HS-5 (cell line): Measurements from ENCODE around the gene DERL2.
"Not testable (repeated sequence)": the region's sequence is repeated elsewhere in the genome, so short reads cannot be mapped to it uniquely, and the experiment has no call there.

Source experiments
- DNase-seq: peaks from one replicate; pipeline ENCODE4 v3.0.0-alpha.2; 2012; ENCODE audit warnings: low read depth

The DERL2 gene

DNA sequence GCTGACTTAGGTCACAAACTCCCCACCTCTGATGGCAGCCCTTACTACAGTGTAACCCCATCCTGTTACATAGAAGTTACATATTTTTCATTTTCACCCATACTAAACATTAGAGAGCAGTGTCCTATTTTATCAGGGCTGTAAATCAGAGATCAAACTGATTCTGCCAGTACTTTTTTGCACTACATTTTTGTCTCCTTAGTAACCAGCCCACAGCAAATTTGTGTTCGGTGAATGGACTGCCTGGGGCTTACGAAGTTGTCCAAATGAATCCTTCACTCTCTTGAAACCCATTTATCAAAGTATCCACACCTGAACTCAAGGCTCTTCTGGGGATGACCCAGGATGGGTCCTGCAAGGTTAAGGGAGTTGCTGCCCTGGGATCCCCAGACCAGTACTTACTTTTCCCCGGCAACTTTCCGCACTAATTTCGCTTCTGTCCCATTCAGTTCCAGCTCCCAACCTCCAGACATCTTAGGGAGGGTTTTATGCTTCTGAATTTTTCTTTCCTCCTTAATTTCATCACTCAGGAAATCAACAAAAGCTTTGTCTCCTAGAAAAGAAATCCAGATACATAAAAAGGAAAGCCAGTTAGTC lies 48.2 kb downstream of the DERL2 start:
- no peak for DNase-seq

- not testable (repeated sequence) for DNase-seq
Observed at GRCh38 chr17:5435781-5436315, 50.1 kb downstream of the DERL2 start.

DNA sequence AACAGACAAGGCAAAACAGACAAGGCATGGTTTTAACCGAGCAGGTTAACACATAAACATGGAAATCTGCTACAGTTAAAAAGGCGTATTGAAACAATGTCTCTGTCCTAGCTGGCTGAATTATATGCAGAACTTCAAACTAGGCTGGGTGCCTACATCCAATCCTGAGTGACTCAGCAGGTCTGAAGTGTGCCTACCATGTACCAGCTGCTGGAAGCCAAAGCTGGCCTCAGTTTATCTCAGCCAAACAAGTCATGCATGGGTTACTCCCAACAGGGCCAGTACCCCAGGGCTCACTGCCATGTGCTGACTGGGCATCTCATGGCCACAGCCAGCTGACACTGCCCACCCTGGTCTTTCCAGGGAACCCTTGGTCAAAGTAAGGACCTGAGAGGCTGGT lies 51.0 kb downstream of the DERL2 start:
- no peak for DNase-seq

DNA sequence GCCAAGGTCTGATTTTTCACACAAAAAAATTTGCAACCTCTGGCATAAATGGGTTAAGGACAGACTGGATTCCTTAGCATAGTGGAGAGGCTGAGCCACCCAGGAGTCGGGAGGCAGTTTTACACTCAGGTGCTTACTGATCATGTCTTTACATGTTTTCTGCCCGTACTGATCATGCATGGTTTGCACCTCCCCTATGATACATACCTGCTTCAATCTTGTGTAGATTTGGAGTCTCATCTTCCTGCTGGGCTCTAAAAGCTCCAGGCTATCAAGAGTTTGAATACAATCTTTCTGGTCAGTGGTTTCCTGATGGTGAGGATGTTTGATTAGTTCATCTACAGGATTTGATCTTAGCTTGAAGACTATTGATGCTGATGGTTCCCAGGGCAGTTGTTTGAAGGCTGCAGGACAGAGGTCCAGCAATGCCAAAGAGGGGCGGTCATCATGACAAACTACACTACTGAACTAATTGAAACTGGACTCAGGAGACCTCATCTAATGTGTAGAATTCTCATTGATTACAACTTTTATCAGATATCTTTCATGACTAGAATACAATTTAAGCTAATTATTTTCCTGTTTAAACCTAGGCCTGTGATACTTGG lies 53.9 kb downstream of the DERL2 start:
- DNase-seq: no peak

DNA sequence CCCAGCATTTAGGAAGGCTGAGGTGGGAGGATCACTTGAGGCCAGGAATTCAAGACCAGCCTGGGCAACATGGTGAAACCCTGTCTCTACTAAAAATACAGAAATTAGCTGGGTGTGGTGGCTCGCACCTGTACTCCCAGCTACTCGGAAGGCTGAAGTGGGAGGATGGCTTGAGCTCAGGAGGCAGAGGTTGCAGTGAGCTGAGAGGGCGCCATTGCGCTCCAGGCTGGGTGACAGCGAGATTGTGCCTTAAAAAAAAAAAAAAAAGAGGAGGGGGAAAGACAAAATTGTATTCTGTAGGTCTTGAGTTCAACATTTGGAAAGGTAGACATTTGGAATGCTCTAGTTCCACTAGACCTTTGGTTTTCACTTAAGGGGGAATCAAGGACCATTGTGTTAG lies 54.7 kb downstream of the DERL2 start:
- DNase-seq: not testable (repeated sequence)

DNA sequence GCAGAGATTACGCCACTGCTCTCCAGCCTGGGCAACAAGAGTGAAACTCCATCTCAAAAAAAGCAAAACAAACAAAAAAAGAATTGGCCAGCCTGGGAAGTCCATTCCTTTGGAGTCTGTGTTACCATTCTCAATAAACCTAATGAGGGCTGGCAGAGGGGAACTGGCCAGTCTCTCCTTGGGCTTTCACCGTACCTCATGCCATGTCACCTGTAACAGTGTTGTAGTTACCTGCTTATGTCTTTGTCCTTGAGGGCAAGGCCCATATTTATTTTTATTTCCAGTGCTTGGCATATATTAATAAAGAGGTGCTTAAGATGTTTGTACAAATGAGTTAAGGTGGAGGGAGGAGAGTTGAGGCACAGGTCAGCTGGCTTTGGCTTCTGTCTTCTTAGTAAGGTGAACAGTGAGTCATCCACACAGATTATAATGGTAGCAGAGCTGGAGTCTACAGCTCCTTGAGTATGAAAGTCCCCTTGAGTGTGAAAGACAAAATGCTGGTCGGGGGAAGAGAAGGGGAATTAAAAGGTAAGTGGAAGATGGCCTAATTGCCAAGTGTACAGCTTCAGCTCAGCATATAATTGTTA lies 55.5 kb downstream of the DERL2 start:
- no peak for DNase-seq

DNA sequence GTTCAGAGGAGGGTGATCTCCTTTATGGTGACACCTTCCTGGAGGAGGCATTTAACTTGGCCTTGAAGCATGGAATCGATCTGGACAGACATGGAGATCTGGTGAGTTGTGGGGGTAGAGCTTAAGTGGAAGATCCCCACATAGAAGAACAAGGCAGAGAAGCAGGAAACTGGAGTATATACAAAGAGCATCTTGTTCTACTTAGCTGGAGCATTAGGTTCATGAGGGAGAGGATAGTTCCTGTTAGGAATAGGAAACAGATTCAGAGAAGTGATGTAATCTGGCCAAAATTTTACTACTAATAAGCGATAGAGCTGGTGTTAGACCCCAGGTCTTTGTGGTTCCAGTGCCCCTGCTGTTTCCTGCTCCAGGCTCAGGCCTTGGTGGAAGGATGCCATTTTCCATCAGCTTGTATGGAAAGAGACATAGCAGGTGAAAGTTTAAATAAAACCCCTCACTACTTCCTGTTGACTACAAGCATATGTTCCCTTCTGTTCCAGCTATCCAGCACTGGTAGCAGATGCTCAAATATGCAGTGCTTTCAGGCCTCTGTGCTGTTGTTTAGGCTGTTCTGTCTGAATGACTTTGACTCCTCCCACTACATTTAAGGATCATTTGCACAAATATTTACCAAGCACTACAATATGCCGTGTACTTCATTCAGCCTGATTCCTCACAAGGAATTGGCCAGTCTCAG lies 56.6 kb downstream of the DERL2 start:
- no peak for DNase-seq

DNA sequence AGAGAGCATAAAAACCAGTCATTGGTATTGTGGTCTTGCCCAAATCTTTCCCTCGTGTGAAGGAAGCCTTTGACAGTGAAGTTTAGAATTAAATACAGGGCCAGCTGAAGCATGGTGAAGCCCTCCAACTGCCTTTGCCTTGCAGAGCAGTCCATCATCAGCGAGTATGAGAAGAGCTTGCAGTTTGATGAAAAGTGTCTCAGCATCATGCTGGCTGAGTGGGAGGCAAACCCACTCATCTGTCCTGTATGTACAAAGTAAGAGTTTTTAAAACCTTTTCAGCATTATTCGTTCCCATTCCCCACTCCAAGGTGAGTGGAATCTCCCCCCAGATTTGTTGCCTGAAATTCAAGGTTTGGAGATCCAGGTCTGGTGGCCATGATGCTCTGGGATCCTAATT lies 60.2 kb downstream of the DERL2 start:
- no peak for DNase-seq

DNA sequence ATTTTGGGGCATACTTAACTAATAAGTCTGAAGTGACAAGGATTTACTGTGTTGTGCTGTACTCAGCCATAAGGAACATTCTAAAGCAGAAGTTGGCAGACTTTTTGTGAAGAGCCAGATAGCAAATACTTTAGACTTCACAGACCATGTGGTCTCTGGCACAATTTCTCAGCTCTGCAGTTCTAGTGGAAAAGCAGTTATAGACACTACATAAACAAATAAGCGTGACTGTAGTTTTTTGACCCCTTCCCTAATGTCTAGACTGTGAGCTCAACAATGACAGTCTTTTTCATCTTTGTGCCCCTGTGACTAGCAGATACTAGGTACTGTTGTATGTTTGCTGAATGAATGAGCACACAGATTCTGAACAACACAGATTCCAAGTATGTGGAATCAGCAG lies 61.1 kb downstream of the DERL2 start:
- DNase-seq: no peak

- peak; percentile 70 for DNase-seq
Observed at GRCh38 chr17:5422505-5422904, 63.5 kb downstream of the DERL2 start.
